NCI-H524 treated with DMSO at 0.1 percent for 48 hours (cell line): ENCODE results near the gene ANO7.
"Not testable (repeated sequence)": the region's sequence is repeated elsewhere in the genome, so short reads cannot be mapped to it uniquely, and the experiment has no call there.

ENCODE experiments used
- DNase-seq: peaks from one replicate; lab custom pipeline; 2025; lab: John Stamatoyannopoulos, UW

Gene ANO7

GRCh38 chr2:241190291-241190981 is 2.0 kb downstream of the ANO7 start:
- DNase-seq = no peak

- no peak for DNase-seq
Observed at GRCh38 chr2:241191081-241191480, 2.6 kb downstream of the ANO7 start.

- no peak for DNase-seq
Observed at GRCh38 chr2:241193271-241193670, 4.8 kb downstream of the ANO7 start.

- DNase-seq = no peak
Observed at GRCh38 chr2:241194811-241195210, 6.3 kb downstream of the ANO7 start.

GRCh38 chr2:241195506-241196130 is 7.1 kb downstream of the ANO7 start:
- no peak for DNase-seq

- DNase-seq = not testable (repeated sequence)
Observed at GRCh38 chr2:241197246-241197645, 8.8 kb downstream of the ANO7 start.

GRCh38 chr2:241197947-241198346 is 9.5 kb downstream of the ANO7 start:
- no peak for DNase-seq

- DNase-seq = no peak
Observed at GRCh38 chr2:241198381-241199279, 10.2 kb downstream of the ANO7 start.

- no peak for DNase-seq
Observed at GRCh38 chr2:241199286-241199685, 10.8 kb downstream of the ANO7 start.

- DNase-seq = no peak
Observed at GRCh38 chr2:241199897-241200821, 11.7 kb downstream of the ANO7 start.

- DNase-seq = no peak
Observed at GRCh38 chr2:241200822-241201395, 12.4 kb downstream of the ANO7 start.

- DNase-seq = no peak
Observed at GRCh38 chr2:241201445-241202267, 13.2 kb downstream of the ANO7 start.

- no peak for DNase-seq
Observed at GRCh38 chr2:241202268-241202585, 13.8 kb downstream of the ANO7 start.

- no peak for DNase-seq
Observed at GRCh38 chr2:241202681-241203080, 14.2 kb downstream of the ANO7 start.

GRCh38 chr2:241203218-241204009 is 14.9 kb downstream of the ANO7 start:
- no peak for DNase-seq

- no peak for DNase-seq
Observed at GRCh38 chr2:241204010-241204384, 15.5 kb downstream of the ANO7 start.

GRCh38 chr2:241204490-241204889 is 16.0 kb downstream of the ANO7 start:
- DNase-seq = no peak

- no peak for DNase-seq
Observed at GRCh38 chr2:241205086-241205485, 16.6 kb downstream of the ANO7 start.

- no peak for DNase-seq
Observed at GRCh38 chr2:241207151-241207550, 18.7 kb downstream of the ANO7 start.

GRCh38 chr2:241207641-241208040 is 19.2 kb downstream of the ANO7 start:
- no peak for DNase-seq
